Endothelial cell of umbilical vein (primary cell): ENCODE results near the gene TSPAN9. TPM values are rescaled to one million over a fixed set of nuclear protein-coding genes. Genes with fewer than 3 reads are reported as not detected.

Experiments
- BruUV-seq: library from RNA; stranded (reverse); fragments of 400-500 nt; replicated peaks from 2 replicates; lab custom pipeline; 2021; lab: Mats Ljungman, UMichigan
- CTCF ChIA-PET: fragments of 300-600, 350-600 bp; sonication (Branson Sonifier 250); formaldehyde crosslinking; loops from one replicate; lab custom pipeline; 2021; ENCODE audit warnings: antibody characterized with exemption, inconsistent platforms; lab: Charles Lee
- POLR2A ChIA-PET: fragments of 300-600, 350-600 bp; sonication (Branson Sonifier 250); formaldehyde crosslinking; loops from one replicate; lab custom pipeline; 2021; ENCODE audit warnings: antibody characterized with exemption, inconsistent platforms; lab: Charles Lee
- DNase-seq: peaks from one replicate; pipeline ENCODE4 v3.0.0-alpha.2; 2011; ENCODE audit warnings: low read depth, low spot score
- FAIRE-seq: peaks from 2 replicates; lab custom pipeline; 2011; peaks lifted over from hg19 to GRCh38; lab: Jason Lieb, UNC
- H2AFZ ChIP-seq: 2 replicates; pipeline ENCODE4 v1.6.0; 2012; ENCODE audit warnings: low read depth, low read length, control low read depth, inconsistent platforms
- H3K27ac ChIP-seq: 2 replicates; pipeline ENCODE4 v1.5.1; 2011; ENCODE audit warnings: low read depth, mild to moderate bottlenecking, control low read depth, low read length, moderate library complexity; ENCODE audit not compliant: insufficient read depth
- H3K27me3 ChIP-seq, 2 experiments: 2 replicates each; pipeline versions ENCODE4 v1.6.0 to v1.6.1; 2011; ENCODE audit warnings: low read length in 2 of 2, mixed read lengths in 1 of 2; ENCODE audit not compliant: control insufficient read depth in 2 of 2, insufficient read depth in 2 of 2
- H3K36me3 ChIP-seq, 2 experiments: 2 replicates in 1 of 2; 3 replicates in 1 of 2; pipeline ENCODE4 v1.5.1; 2011; ENCODE audit warnings: low read length in 2 of 2, mild to moderate bottlenecking in 1 of 2, moderate library complexity in 1 of 2; ENCODE audit not compliant: control insufficient read depth in 2 of 2, insufficient read depth in 2 of 2; ENCODE audit errors: extremely low read depth in 1 of 2
- H3K4me1 ChIP-seq: 3 replicates; pipeline ENCODE4 v1.5.1; 2011; ENCODE audit warnings: mild to moderate bottlenecking, low read length; ENCODE audit not compliant: control insufficient read depth, insufficient read depth; ENCODE audit errors: extremely low read depth
- H3K4me2 ChIP-seq: 2 replicates; pipeline ENCODE4 v1.6.1; 2011; ENCODE audit warnings: low read length, control low read depth, mixed read lengths; ENCODE audit not compliant: insufficient read depth
- H3K4me3 ChIP-seq, 3 experiments: fragments of 200-600 bp in 1 of 3; sonication (generic), shearing (Covaris generic) in 1 of 3; replicated peaks in 1 of 3; 2 replicates each; pipeline ENCODE4 v1.5.1; 2011 to 2016; ENCODE audit warnings: control low read depth in 3 of 3, low read length in 3 of 3, mild to moderate bottlenecking in 2 of 3, inconsistent platforms in 1 of 3, low read depth in 1 of 3, moderate library complexity in 1 of 3; ENCODE audit not compliant: insufficient read depth in 1 of 3
- H3K79me2 ChIP-seq: 2 replicates; pipeline ENCODE4 v1.6.0; 2012; ENCODE audit warnings: low read length, inconsistent platforms; ENCODE audit not compliant: control insufficient read depth, insufficient read depth
- H3K9ac ChIP-seq: replicated peaks from 2 replicates; pipeline ENCODE3; 2011; ENCODE audit warnings: low read length, control low read depth; ENCODE audit not compliant: insufficient read depth; ENCODE audit errors: extremely low read depth
- H3K9me1 ChIP-seq: replicated peaks from 3 replicates; pipeline ENCODE4 v1.6.0; 2011; ENCODE audit warnings: mild to moderate bottlenecking, low read length; ENCODE audit not compliant: control insufficient read depth, insufficient read depth; ENCODE audit errors: extremely low read depth
- H3K9me3 ChIP-seq: replicated peaks from 2 replicates; pipeline ENCODE4 v1.5.1; 2012; ENCODE audit warnings: low read length, inconsistent platforms; ENCODE audit not compliant: control insufficient read depth, insufficient read depth
- H4K20me1 ChIP-seq: replicated peaks from 2 replicates; pipeline ENCODE3; 2011; ENCODE audit warnings: mild to moderate bottlenecking, low read length; ENCODE audit not compliant: control insufficient read depth, insufficient read depth; ENCODE audit errors: extremely low read depth
- FOS ChIP-seq: IDR thresholded peaks from 2 replicates; pipeline ENCODE4 v1.6.1; 2011; ENCODE audit warnings: mild to moderate bottlenecking, low read length, moderate library complexity, borderline replicate concordance; ENCODE audit not compliant: insufficient read depth
- GATA2 ChIP-seq: IDR thresholded peaks from 2 replicates; pipeline ENCODE4 v1.7.0; 2011; ENCODE audit warnings: low read depth, mild to moderate bottlenecking, moderate library complexity, mixed read lengths, low read length; ENCODE audit not compliant: insufficient read length, insufficient read depth
- JUN ChIP-seq: IDR thresholded peaks from 2 replicates; pipeline ENCODE4 v1.6.1; 2011; ENCODE audit warnings: borderline replicate concordance, low read depth; ENCODE audit not compliant: insufficient read length, insufficient read depth
- MYC ChIP-seq: IDR thresholded peaks from one replicate; pipeline ENCODE4 v1.6.1; 2011; ENCODE audit warnings: mild to moderate bottlenecking, low read depth, low read length
- POLR2A ChIP-seq: IDR thresholded peaks from 2 replicates; pipeline ENCODE4 v1.6.1; 2012; ENCODE audit warnings: low read depth, mild to moderate bottlenecking, control low read depth, low read length
- POLR2AphosphoS5 ChIP-seq: IDR thresholded peaks from 2 replicates; pipeline ENCODE4 v1.6.1; 2012; ENCODE audit warnings: low read depth, mild to moderate bottlenecking, control low read depth, low read length, moderate library complexity; ENCODE audit not compliant: insufficient read depth
- dilution Hi-C: fragments of 300-500 bp; cut with MboI; formaldehyde crosslinking; loops from one replicate; pipeline ENCODE4 v1.15.0; 2019; ENCODE audit warnings: low sequenced_read_pairs; ENCODE audit not compliant: extremely low pct_ligation_motif_present
- intact Hi-C: fragments of 100-400 bp; cut with micrococcal nuclease; formaldehyde crosslinking; loops from one replicate; pipeline ENCODE4 v1.10.0; 2022
- polyA plus RNA-seq, 4 experiments: library from polyadenylated mRNA; depleted of rRNA in 3 of 4; stranded (reverse) in 3 of 4; unstranded in 1 of 4; fragments of >200 nt; gene quantifications; 2 replicates each; pipeline versions ENCODE4 v1.2.1 to v1.2.3, GENCODE V29; 2011 to 2012; ENCODE audit warnings: missing spikeins in 1 of 4
- total RNA-seq: library from RNA; stranded (reverse); gene quantifications from 2 replicates; pipeline ENCODE4 v1.2.3, GENCODE V29; 2021
- TF ChIP-seq, protein P1 (sequence below), 2 donors: IDR thresholded peaks; 1 replicate in 1 of 2; 2 replicates in 1 of 2; pipeline ENCODE4 v1.5.1; 2011; ENCODE audit warnings: low read length in 2 of 2, mild to moderate bottlenecking in 2 of 2, moderate library complexity in 2 of 2, control low read depth in 1 of 2, inconsistent platforms in 1 of 2, low read depth in 1 of 2; ENCODE audit not compliant: insufficient read depth in 1 of 2; ENCODE audit errors: extremely low read depth in 1 of 2

Gene TSPAN9
- total and polyA plus RNA-seq, 2 donors (not counting 3 experiments of a cell fraction or from before 2014, with no cell fraction given), result 43.3 to 66.8 TPM

DNA sequence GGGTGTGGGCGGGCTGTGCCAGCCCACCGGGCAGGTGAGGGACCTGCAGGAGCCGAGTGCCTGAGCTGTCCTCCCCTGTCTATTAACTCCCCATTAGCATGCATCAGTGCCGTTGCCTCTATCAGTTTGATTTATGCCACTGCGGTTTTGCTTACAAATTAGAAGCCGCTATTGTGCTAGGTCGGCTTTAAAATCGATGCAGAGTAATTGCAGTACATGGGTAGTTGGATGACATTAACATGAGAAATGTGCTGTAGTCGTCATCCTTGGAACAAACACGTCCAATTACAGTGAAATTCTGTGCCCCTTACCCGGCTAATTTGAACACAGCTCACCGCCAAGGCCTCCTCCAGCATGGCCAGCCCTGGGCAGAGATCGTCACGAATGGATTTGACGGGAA lies 145.8 kb downstream of the TSPAN9 start:
- H4K20me1 ChIP-seq, result no peaks in the 10 kb centered on the region
- H3K27me3 ChIP-seq, result no peaks in the 10 kb centered on the region
- H3K4me1 ChIP-seq, result peaks cover 32% of the 10 kb centered on the region
- FAIRE-seq (no peak), DNase-seq (no peak)
- no peak overlapping the region for H2AFZ ChIP-seq
- no peak overlapping the region for H3K4me3 ChIP-seq
- dilution Hi-C loops (no loop called here), intact Hi-C loops (no loop called here)
- no peaks in the 10 kb centered on the region for H3K9me1 ChIP-seq
- POLR2A ChIA-PET, result no interaction called here
- TF ChIP-seq GATA2, result no peak
- CTCF ChIA-PET, result interaction anchor here (1.1 to 3.1 kb wide), 3 partner anchors 28 to 52 kb away, joined by 3 to 18 read pairs (median 5); no protein-coding TSS in a partner anchor
- no peak overlapping the region for H3K4me2 ChIP-seq
- no peak overlapping the region for H3K9ac ChIP-seq
- no peak overlapping the region for H3K27ac ChIP-seq
- H3K9me3 ChIP-seq, result no peaks in the 10 kb centered on the region
- H3K36me3 ChIP-seq, result no peaks in the 10 kb centered on the region
- BruUV-seq, result no TSS peak
- no peaks in the 10 kb centered on the region for H3K79me2 ChIP-seq

DNA sequence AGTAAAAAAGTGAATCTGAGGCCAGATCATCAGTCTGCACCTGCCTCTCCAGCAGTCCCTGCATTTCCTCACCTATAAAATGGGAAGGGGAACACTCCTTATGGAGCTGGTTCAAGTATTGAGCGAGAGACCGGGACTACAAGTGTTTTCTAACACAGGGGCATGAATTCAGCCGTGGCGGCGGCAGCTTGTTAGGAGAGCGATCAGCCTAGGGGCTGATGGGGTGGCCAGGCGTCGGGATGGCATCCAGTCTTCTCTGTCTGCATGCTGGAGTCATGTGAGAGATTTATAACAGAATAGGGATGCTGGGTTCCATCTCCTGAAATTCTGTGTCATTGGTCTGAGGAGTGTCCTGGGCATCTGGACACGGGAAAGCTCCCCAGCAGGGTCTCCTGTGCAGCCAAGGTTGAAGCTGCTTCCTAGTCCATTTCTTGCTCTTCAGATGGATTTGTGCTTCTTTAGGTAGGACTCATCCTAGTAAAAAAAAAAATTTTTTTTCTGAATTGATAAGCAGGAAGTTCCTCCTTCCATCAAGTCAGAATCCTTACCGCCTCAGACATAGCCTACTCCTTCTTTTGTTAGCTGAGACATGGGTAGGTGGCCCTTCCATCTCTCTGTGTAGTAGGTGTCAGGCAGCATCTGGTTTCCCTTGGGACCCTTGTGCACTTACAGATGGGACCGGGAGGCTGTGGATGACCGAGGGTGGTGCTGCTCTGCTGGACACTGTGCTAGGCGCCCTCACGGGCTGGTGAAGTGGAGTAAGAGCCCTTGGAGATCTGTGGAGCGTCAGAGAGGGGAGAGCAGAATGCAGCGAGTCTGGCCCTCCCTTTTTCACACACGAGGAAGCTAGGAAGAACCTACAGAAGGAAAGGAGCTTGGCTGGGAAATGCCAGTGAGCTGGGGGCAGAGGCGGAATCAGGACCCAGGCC lies 146.7 kb downstream of the TSPAN9 start:
- no peaks in the 10 kb centered on the region for H3K36me3 ChIP-seq
- dilution Hi-C loops, result no loop called here
- FAIRE-seq (no peak), DNase-seq (no peak)
- H3K9me1 ChIP-seq, result no peaks in the 10 kb centered on the region
- intact Hi-C loops, result loop anchor here (2.0 kb wide), 1 partner anchor 17 kb away; no protein-coding TSS in a partner anchor
- no peak for TF ChIP-seq GATA2
- TF ChIP-seq MYC, result no peak
- TF ChIP-seq FOS, result no peak
- TF ChIP-seq JUN, result no peak
- TF ChIP-seq, protein P1, sequence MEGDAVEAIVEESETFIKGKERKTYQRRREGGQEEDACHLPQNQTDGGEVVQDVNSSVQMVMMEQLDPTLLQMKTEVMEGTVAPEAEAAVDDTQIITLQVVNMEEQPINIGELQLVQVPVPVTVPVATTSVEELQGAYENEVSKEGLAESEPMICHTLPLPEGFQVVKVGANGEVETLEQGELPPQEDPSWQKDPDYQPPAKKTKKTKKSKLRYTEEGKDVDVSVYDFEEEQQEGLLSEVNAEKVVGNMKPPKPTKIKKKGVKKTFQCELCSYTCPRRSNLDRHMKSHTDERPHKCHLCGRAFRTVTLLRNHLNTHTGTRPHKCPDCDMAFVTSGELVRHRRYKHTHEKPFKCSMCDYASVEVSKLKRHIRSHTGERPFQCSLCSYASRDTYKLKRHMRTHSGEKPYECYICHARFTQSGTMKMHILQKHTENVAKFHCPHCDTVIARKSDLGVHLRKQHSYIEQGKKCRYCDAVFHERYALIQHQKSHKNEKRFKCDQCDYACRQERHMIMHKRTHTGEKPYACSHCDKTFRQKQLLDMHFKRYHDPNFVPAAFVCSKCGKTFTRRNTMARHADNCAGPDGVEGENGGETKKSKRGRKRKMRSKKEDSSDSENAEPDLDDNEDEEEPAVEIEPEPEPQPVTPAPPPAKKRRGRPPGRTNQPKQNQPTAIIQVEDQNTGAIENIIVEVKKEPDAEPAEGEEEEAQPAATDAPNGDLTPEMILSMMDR (IDR thresholded peaks at IDR 0.05; ENCODE audit: extremely low read depth in 1 of 2, insufficient read depth in 1 of 2, low read depth in 1 of 2, low read length in 2 of 2), result no peak
- TF ChIP-seq POLR2A, result no peak
- no peak for TF ChIP-seq POLR2AphosphoS5
- no peak overlapping the region for H3K27ac ChIP-seq
- no peak overlapping the region for H3K4me3 ChIP-seq
- ChIA-PET CTCF (interaction anchor here (0.7 to 3.1 kb wide), 8 partner anchors 12 to 101 kb away, joined by 3 to 18 read pairs (median 4); no protein-coding TSS in a partner anchor), POLR2A (no interaction called here)
- no peak overlapping the region for H2AFZ ChIP-seq
- BruUV-seq, result no TSS peak
- H3K4me1 ChIP-seq, result peaks cover 23% of the 10 kb centered on the region
- no peak overlapping the region for H3K9ac ChIP-seq
- H3K27me3 ChIP-seq, result no peaks in the 10 kb centered on the region
- no peaks in the 10 kb centered on the region for H3K79me2 ChIP-seq
- no peak overlapping the region for H3K4me2 ChIP-seq
- H4K20me1 ChIP-seq, result no peaks in the 10 kb centered on the region
- no peaks in the 10 kb centered on the region for H3K9me3 ChIP-seq
